HG02870 (cell line): ENCODE results near the gene POMT2.
"Not testable (repeated sequence)": the region's sequence is repeated elsewhere in the genome, so short reads cannot be mapped to it uniquely, and the experiment has no call there.

ENCODE experiments used
- ATAC-seq: cut with Tn5 transposase; IDR thresholded peaks from one replicate; pipeline ENCODE4 v1.9.1; 2021; ENCODE audit warnings: mild to moderate bottlenecking, moderate library complexity; ENCODE audit not compliant: unreplicated experiment

The POMT2 gene, protein sequence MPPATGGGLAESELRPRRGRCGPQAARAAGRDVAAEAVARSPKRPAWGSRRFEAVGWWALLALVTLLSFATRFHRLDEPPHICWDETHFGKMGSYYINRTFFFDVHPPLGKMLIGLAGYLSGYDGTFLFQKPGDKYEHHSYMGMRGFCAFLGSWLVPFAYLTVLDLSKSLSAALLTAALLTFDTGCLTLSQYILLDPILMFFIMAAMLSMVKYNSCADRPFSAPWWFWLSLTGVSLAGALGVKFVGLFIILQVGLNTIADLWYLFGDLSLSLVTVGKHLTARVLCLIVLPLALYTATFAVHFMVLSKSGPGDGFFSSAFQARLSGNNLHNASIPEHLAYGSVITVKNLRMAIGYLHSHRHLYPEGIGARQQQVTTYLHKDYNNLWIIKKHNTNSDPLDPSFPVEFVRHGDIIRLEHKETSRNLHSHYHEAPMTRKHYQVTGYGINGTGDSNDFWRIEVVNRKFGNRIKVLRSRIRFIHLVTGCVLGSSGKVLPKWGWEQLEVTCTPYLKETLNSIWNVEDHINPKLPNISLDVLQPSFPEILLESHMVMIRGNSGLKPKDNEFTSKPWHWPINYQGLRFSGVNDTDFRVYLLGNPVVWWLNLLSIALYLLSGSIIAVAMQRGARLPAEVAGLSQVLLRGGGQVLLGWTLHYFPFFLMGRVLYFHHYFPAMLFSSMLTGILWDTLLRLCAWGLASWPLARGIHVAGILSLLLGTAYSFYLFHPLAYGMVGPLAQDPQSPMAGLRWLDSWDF

DNA sequence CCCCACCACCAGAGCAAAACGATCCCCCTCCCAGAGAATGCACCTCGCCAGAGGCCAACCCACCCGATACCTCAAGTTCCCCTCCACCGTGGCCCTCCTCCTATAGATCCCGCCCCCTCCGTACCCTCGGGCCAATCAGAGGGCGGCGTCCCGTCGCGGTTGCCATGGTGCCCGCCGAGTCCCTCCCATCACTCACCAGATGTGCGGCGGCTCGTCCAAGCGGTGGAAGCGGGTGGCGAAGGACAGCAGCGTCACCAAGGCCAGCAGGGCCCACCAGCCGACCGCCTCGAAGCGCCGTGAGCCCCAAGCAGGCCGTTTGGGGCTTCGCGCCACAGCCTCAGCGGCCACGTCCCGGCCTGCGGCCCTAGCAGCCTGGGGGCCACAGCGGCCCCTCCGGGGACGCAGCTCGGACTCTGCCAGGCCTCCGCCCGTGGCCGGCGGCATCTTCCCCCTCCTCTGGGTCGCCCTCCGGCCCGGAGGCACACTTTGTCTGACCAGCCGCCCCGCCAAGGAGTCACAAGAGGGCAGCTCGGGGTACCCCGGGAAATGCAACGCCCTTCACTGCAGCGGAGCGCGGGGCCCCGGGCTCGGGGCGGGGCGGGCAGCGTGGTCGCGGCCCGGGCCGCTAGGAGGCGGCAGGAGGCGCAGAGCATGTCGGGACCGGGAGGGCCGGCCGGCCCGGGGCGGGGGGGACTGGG lies at the start of gene POMT2:
POMT2 (minus strand) TSS at position 646 of the 698 bp plus-strand sequence; CDS start at position 444, 202 bp downstream.
- ATAC-seq, result peak; percentile 63

DNA sequence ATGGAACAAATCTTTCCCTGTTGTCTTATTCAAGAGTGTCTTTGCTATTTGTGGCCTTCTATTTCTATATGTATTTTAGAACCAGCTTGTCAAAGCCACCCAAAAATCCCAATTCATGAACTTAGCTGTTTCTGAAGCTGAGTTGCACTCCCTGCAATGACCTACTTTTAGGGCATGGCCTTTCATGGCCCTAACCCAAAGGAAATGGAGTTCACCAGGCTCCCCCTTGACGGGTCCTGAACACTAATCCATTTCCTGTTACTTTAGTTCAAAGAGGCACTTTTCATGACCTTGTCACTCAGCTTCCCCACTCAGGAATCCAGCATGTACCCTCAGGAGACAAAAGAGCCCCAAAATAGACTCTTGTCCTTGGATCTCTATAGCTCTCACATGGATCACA lies 48.6 kb upstream of the POMT2 start:
- no peak for ATAC-seq

DNA sequence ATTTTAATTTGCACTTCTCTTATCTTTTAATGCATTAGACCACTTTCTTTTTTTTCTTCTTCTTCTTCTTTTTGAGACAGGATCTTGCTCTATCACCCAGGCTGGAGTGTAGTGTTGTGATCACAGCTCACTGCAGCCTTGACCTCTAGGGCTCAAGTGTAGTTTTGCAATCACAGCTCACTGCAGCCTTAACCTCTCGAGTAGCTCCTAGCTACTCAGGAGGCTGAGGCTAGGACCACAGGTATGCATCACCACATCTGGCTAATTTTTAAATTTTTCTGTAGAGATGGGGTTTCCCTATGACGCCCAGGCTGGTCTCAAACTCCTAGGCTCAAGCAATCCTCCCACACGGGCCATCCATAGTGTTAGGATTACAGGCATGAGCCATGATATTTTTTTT lies 43.5 kb upstream of the POMT2 start:
- ATAC-seq, result no peak

DNA sequence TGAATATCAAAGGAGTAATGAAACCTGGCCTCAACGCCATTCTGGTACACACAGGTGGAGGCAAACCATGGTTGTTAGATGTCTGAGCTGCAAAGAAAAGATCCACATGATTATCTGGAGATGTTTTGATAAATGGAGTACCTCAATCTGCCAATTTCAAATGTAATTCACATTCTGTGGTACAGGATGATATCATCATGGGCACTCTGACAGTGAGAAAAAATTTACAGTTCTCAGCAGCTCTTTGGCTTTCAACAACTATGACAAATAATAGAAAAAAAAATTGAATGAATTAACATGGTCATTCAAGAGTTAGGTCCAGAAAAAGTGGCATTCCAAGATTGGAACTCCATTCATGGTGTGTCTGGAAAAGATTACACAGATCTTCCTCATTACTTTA lies 38.9 kb upstream of the POMT2 start:
- ATAC-seq, result no peak

DNA sequence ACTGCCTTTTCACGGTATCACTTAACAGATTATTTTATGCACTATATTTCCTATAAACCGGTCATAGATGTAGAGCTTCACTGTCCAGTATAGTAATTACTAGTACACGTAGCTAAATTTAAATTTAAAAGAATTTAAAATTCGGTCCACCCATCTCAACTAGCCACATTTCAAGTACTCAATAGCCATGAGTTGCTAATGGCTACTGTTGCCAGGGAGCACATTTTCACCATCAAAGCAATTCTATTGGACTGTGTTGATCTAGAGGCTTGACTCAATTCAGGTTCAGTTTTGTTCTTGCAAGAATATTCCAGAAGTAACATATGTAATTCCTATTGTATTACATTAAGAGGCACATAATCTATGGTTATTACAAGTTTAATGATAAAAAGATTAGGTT lies 36.2 kb upstream of the POMT2 start:
- no peak for ATAC-seq

DNA sequence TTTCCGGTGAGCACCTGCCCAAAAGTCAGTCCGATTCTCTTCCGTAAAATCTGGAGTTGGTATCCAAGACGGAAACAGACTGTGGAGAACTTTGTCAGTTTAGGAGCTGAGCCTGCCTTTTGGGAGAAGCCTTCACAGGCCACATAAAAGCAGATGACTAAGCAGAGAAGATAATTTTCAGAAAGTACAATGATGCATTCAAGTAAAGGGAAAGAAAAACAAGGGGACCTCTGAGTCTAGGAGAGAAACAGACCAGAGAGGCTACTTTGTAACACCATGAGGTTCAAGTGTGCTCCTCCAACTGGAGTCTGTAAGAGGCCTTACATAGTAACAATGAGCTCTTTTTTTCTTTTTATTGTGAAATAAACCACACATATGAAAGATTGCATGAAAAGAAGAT lies 35.1 kb upstream of the POMT2 start:
- ATAC-seq, result no peak

DNA sequence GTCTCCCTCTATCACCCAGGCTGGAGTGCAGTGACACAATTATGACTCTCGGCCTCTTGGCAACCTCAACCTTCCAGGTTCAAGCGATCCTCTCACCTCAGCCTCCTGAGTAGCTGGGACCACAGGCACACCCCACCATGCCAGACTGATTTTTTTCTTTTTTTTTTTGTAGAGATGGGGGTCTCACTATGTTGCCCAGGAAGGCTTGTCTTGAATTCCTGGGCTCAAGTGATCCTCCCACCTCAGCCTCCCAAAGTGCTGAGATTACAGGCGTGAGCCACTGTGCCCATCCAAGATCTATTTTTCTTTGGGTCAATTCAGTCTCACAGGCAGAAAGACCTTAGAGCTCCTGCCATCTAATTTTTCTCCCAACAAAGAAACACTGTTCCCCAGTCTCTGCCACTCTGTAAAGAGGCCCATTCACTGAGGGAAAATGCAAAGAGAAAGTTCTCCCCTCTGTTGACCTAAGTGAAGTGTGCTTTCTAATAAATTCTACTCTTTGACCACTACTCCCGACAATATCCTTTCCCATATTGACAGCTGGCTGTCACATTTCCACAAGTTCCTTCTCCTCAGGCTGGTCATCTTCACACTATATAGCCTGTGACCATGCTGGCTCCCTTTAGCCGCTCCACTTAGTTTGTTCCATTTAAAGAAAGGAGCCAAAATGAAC lies 32.9 kb upstream of the POMT2 start:
- no peak for ATAC-seq

DNA sequence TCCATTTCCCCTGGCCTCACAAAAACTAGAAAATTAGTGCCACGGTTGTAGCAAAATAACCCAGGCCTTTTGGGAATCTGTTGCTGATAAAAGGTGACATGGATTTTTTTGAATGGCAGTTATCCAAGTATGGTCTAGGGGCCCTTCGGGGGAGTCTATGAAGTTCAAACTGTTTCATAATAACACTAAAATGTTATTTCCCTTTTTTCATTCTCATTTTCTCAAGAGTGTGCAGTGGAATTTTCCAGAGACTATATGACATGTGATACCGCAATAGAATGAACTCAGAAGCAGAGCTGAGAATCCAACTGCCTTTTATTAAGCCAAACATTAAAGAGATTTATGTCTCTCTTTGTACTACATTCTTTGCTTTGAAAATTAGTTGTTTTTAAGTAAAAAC lies 27.1 kb upstream of the POMT2 start:
- no peak for ATAC-seq

DNA sequence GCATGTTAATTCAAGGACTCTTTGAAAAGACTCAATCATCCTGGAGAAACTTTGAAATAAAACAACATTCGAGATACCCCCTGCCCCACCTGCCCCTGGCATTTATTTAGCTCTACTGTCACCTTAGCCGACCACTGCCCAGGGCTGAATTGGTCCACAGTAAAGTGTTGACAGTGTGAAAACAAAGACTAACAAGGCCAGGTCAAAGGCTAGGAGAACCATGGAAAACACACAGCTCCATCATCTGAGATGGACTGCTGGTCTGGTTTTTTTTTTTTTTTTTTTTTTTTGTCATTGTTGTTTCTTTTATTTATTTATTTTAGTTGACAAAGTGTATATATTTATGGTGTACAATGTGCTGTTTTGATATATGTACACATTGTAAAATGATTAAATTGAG lies 25.8 kb upstream of the POMT2 start:
- ATAC-seq, result no peak

DNA sequence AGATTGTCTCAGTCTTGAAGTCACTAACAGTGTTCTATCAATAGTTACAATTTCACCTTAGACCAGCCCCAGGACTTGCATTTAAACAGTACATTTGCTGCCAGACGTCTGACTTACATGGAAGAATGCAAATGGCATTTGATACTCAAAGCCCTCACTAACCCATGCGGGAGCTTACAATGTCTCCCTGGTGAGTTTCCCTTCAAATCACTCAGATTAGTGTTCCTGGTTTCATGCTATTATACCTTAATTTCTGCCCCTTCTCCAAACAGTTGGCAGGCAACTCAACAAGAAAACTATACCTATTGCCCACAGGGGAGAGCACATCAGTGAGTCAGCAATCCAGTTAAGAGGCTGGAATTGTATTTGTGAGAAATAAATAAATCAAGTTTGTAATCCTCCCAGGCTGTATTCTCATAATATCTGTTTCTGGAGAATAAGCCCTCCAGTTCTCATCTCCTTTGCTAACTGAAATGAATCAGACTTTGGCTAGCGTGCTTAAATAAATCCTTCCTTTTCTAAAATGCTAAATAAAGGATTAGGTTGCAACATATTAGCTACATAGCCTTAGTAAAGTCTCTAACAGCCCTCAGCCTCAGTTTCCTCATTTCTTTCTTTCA lies 23.8 kb upstream of the POMT2 start:
- no peak for ATAC-seq

DNA sequence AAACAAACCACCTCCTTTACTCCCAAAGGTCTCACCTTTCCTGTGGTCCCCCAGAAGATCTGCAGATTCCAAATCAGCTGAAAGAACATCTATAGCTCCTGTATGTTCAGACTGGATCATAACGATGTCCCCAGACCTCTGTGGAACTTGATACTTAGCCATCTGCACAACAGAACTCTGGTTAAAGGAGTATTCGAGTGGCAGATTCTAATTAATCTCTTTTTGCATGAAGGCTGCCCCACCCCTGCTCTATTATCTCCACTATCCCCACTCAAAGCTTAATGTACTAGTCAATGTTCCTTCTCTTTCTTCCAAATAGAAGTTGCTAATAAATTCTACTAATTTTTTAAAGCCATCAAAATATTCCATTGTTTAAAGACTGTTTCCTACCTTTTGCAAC lies 23.0 kb upstream of the POMT2 start:
- no peak for ATAC-seq

DNA sequence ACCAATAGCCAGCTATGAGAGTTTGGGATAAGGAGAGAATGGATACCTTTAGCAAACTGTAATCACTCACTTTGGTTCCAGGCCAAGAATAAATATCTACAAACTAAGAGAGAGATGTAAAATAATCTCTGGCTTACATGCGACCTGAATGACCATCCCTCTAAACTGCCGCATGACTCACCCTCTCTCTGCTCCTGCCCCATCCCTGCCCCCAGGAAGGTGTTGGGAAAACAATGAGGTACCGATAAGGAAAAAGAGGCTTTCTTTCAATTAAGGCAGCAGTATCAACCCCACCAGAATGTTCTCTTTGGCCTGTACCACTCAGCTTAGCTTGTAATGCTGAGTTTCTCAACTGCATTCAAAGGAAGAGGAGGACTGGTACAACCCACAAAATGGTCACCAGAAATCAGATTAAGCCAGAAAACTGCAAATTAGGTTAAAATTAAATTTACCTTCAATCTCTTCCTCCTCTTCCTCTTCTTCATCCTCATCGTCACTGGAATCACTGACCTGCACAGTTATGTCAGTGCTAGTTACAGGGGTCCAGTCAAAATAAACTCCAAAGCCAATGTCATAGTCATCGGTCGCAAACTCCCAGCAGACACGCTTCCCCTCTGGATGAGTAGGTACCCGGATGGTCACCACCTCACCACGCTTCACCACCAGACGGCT lies 22.2 kb upstream of the POMT2 start:
- ATAC-seq, result no peak

DNA sequence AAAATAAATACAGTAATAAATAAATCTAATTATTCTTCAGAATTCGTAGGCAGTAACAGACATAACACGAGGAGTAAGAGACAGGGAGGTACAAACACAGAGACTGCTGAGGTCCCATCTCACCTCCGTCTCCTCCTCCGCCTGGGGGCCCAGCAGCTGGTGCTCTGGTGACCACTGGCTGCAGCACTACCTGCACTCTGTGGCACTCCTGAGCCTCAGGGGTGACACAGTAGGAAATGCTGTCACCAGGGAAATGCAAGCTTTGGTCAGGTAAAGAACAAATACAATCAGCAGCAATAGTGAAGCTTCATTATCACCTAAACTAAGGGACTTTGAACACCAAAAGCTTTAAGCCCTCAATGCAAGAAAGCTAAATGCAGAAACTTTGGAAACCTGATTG lies 19.7 kb upstream of the POMT2 start:
- no peak for ATAC-seq

DNA sequence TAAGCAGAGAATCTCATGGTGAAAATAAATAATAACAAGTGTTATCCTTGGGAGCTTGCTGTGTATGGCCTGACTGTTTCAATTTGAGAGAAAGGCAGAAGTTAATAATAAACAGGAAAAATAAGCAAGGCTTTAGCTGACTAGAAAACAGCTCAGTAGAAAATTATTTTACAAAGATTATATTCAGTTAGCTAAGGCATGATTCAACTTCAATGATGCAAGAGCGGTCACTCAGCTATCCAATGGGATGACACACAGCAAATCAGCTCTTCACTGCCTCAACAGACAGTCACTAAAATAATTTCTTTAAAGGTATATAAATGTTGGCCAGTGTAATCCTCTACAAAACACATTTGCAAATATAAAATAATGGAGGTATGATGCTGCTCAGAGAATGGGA lies 18.7 kb upstream of the POMT2 start:
- no peak for ATAC-seq

DNA sequence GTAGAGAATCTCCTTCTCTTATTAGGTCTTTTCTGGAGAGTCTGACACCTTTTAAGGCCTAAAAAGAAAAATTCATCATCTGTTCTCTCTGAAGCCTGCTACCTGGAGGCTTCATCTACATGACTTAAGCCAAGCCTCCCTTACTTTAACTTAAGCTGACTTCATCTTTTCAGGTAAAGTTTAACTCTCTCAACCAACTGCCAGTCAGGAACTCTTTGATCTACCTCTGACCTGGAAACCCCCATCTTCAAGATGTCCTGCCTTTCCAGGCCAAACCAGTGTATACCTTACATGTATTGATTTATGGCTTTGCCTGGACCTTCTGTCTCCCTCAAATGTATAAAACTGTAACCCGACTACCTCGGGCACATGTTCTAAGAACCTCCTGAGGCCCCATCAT lies 17.6 kb upstream of the POMT2 start:
- no peak for ATAC-seq

DNA sequence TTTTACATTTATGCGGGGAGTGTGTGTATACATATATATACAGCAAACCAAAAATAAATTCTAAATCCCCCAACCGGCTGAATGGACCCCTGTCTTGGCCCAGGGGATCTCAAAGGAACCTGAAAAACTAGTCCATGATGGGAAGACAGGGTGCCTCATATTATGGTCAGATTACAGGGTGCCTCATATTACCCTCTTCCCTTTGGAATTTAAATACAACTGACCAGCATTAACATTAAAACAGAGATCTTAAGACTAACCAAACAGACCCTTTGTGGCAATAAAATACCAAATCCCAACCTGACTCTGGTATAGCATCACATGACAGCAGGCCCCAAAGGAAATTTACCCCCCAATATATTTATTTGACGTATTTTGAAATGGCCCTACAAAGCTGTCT lies 17.2 kb upstream of the POMT2 start:
- no peak for ATAC-seq

DNA sequence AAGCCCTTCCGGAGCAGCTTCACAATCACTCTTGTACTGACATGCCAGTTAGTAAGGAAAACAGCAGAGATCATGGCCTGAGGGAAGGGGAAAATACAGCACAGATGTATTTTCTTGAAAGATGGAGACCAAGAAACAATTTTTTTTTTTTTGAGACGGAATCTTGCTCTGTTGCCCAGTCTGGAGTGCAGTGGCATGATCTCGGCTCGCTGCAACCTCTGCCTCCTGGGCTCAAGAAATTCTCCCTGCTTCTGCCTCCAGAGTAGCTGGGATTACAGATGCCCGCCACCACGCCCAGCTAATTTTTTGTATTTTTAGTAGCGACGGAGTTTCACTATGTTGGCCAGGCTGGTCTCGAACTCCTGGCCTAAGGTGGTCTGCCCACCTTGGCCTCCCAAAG lies 16.6 kb upstream of the POMT2 start:
- not testable (repeated sequence) for ATAC-seq

DNA sequence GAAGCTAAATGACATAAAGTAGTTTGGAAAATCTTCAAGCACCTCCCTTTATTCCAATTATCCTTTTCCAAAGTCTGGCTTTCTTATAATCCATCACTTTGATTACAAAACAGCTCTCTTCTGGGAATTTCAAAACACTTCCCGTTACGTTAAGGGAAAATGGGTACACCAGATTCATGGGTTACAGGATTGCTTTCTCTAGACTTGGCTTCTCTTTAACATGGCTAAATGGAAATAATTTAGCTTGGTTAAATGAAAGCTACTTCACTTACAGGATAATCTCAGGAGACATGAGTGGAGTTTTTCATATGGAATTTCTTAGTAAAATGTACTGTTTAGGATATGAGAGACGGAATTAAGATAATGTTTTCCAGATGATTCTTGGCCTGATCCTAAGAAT lies 14.9 kb upstream of the POMT2 start:
- no peak for ATAC-seq

DNA sequence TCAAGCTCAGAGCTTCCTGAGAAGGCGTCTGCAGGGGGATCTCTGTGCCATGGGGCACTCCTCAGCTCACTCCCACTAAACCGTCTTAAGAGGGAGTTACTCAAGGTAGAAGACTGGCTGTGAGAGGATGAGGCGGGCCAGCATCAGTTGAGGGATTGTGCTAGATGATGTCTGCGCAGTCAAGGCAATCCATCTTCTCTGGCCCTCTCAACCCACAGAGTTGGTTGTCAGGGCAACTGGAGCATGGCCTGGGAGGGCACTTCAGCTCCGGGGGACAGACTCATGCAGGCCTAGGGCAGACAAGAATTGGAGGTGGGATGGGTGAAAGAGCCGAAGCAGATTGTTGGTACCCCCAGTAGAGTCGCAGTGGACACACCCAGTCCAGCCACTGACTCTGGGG lies 9.2 kb upstream of the POMT2 start:
- no peak for ATAC-seq

DNA sequence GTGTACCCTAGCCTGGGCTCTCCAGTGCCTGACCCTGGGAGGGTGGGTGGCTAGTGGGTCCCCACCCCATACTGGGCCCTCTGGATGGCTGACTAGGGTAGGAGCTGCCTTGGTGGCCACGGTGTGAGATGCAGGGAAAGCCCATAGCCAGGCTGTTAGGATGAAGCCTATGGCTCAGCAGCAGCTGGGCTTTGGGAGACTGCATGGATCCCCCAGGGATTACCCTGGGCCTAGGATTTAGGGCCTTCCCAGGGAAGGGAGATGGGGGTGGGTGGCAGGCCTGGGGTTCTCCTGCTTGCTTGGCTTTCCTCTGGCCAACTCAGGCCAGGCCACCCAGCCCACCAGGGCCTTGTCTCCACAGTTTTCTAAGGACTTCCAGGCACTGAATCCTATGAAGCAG lies 6.4 kb upstream of the POMT2 start:
- no peak for ATAC-seq
